GM19099 (cell line): ENCODE measurements around the gene EPB41L4A.

Experiments used
- POLR2A ChIP-seq: IDR thresholded peaks from 3 replicates; pipeline ENCODE4 v1.6.1; 2011; ENCODE audit warnings: low read depth; ENCODE audit not compliant: insufficient read length; ENCODE audit errors: extremely low read depth

The EPB41L4A gene

DNA sequence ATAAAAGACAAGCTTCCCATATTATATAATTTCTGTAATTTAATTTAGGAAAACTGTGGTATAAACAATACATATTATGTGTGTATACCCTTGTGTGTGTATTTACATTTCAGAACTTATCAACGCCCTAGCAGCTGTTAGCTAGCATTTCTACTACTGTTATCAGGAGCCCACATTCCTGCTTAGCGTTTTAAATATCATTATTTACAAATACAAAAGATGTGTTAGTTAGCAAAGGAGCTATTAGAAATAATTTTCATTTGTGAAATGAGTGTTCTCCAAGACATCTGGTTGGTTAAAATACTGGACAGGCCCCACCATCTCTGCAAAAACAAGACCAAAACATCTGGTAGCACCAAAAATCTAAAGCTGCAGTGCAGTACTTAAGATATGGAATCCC, 48.0 kb downstream of the EPB41L4A start:
- no peak for TF ChIP-seq POLR2A

- no peak for TF ChIP-seq POLR2A
Observed at GRCh38 chr5:112367400-112367799, 51.7 kb downstream of the EPB41L4A start.

GRCh38 chr5:112366987-112367386, 52.1 kb downstream of the EPB41L4A start:
- no peak for TF ChIP-seq POLR2A

DNA sequence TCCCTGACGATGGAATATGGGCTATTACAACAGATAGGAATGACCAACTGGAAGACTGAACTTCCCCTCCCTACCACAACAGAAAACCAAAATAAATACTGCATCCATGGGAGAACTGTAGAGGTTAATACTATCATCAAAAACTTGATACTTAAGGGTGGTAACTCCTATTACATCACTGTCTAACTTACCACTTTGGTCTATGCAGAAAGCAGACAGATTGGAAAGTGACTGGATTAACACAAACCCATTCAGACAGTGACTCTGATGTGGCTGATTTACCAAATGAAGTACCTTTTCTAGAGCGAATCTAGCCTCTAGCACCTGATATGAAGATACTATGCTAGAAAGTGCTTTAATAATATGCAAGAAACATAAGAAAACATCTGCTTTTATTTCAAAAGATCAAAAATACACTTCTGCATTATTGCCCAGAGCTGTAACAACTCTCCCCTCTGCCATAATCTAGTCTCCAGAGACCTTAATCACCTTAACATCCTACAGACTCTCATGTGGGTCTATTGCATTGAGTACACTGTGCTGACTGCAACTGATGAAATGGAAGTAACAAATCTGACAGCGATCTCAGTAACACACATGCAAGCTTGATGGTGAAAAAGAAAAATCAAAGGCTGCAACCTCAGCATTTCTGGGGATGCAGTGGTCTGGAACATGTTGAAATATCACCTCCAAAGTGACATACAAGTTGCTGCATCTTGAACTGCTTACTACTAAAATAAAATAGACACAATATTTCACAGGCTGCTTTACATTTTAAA, 62.7 kb downstream of the EPB41L4A start:
- TF ChIP-seq POLR2A, result no peak

DNA sequence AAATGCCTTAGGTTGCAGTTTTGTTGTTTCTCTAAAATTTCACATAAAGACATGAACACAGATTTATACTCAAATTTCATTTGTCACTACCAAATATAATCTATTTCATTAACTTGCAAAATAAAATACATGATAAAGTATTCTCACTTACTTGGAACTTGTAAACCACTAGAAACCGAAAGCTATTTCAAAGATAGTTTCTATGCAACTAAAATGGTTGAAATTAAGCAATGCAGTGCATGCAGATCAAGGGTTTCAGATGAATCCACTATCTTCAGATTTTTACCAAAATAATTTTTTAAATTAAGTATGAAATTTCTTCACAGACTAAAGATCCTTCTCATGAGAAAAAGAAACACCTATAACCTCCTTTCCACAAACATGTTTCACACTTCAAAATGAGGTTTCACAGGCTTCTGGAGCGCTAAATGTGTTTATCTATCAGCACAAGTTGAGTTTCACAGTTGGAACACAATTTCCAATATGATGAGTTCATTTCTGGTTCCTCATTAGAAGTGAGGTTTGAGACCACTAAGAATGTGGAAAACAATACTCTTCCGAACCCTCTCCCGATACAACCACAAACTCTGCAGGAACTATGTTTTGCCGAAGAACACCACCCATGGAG, 63.9 kb downstream of the EPB41L4A start:
- TF ChIP-seq POLR2A, result no peak

DNA sequence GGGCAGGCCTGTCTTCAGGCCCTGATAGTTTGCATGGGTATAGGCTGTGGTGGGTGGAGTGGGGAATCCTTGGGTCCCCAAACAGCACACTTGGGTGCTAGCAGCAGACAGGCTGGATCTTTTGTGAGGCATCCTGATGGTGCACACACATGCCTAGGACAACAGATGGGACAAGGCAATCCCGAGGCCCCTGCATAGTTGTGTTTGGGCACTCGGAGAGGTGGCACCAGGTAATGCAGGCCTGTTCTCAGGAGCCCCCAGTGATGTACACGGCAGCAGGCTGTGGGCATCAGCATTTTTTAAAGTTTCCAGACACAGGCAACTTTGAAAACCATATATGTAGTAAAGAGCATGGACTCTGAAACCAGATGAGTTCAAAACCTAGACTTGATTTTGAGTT, 65.4 kb downstream of the EPB41L4A start:
- no peak for TF ChIP-seq POLR2A

DNA sequence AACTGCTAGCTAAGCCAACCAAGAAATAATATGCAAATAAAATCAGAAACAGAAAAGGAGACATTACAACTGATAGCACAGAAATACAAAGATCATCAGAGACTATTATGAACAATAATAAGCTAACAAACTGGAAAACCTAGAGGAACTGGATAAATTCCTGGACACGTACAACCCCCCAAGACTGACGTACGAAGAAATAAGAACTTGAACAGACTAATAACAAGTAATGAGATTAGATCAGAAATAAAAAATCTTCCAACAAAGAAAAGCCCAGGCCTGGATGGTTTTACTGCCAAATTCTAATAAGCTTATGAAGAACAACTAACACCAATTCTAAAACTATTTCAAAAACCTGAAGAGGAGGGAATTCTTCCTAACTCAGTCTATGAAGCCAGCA, 67.9 kb downstream of the EPB41L4A start:
- TF ChIP-seq POLR2A, result no peak

DNA sequence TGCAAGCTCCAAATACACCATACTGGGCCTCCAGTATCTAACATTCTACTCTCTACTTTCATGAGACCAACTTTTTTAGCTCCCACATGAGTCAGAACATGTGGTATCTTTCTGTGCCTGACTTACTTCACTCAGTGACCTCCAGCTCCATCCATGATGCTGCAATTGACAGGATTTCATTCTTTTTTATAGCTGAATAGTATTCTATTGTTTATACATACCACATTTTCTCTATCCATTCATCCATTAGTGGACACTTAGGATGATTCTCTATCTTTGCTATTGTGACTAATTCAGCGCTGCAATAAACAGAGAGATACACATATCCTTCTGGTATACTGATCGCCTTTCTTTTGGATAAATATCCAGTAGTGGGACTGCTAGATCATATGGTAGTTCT, 68.5 kb downstream of the EPB41L4A start:
- TF ChIP-seq POLR2A, result no peak

DNA sequence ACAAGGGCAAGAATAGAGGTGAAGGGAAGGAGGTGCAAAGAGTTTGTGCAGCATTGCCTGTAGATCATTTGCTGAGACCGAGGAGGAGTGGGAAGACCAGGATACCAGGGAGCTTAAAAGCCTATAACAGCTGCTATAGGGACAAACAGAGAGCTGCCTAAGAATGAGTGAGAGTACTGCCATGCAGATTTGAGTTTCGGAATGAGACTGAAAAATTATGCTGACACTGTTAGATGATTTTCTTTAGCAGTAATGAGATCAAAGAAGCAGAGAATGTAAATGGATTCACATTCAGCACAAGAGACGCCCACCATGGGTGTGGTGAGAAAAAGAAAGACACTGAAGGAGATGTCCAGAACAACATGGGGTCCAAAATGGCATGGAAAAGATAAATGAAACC, 69.7 kb downstream of the EPB41L4A start:
- no peak for TF ChIP-seq POLR2A

DNA sequence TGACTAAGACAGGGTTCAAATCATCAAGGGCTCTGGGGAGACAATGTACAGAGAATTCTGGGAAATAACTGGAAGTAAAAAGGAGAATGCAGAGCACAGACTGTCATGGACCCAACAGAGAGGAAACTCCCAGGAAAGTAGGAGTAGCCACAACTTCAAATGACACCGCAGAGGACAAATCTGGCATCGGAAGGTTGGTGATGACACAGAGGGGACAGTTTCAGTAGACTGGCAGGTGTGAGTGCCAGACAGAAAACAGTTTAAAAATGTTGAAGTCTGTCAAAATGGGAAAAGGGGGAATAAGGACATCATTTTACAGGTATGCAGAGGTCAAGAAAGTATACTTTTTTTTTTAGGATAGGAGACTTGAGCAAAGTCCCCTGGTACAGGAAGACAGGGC, 70.2 kb downstream of the EPB41L4A start:
- TF ChIP-seq POLR2A, result no peak

- TF ChIP-seq POLR2A, result no peak
Observed at GRCh38 chr5:112348387-112348786, 70.7 kb downstream of the EPB41L4A start.

DNA sequence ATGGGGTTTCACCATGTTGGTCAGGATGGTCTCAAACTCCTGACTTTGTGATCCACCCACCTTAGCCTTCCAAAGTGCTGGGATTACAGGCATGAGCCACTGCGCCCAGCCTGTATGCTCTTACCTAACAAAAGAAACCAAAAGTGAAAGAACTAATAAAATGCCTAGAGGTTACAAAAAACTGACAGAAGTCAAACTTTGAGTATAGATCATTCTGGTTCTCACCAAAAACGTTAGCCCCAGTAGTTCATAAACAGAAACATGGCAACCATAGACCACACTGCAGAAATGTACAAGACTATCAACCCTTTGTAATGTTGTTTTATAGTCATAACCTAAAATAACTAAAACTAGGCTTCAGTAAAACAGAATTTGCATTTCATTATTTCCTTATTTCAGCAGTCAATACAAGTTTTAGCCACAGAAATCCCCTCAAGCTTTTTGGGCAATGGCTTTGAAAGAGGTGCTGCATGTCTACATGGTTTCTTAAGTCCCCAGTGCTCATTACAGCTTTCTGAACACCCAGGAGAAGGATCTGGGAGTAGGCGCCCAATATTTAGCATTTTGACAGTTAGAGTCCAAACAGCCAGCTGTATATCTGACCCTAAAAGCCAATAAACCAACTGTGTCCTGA, 72.5 kb downstream of the EPB41L4A start:
- no peak for TF ChIP-seq POLR2A

DNA sequence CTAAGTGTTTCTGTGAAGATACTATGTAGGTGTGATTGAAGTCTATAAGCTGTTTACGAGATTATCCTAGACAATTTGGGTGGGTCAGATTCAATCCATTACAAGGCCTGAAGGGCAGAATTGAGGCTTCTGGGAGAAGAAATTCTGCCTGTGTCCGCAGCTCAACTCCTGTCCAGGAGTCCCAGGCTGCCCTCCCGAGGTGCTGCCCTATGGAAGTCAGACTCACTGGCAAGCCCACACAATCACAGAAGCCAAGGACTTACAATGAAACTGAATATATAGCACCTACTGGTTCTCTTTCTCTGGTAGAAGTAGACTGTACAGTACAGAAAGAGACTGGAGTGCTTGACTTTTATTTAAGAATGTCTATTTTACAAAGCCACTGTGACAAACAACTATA, 74.5 kb downstream of the EPB41L4A start:
- no peak for TF ChIP-seq POLR2A

GRCh38 chr5:112342389-112342788, 76.7 kb downstream of the EPB41L4A start:
- TF ChIP-seq POLR2A, result no peak

GRCh38 chr5:112339761-112340160, 79.3 kb downstream of the EPB41L4A start:
- TF ChIP-seq POLR2A, result no peak
